Thyroid gland (tissue), 4 donors: ENCODE data around the gene PTPMT1. TPM values are rescaled to one million over a fixed set of nuclear protein-coding genes. Genes with fewer than 3 reads are reported as not detected.
A peak's percentile ranks its signal among the peaks of the same experiment; 100 is the strongest.
"Not testable (repeated sequence)": the region's sequence is repeated elsewhere in the genome, so short reads cannot be mapped to it uniquely, and the experiment has no call there.

ENCODE experiments used
- DNase-seq, 2 donors: peaks; one replicate each; pipeline ENCODE4 v3.0.0-alpha.2; 2019
- H3K27ac ChIP-seq, 3 donors: fragments of 200-600 bp; sonication (generic); 1 replicate in 2 of 3; 2 replicates in 1 of 3; pipeline ENCODE4 v1.5.1; 2016 to 2019; ENCODE audit warnings: mild to moderate bottlenecking in 1 of 3, moderate library complexity in 1 of 3
- H3K27me3 ChIP-seq: fragments of 200-600 bp; sonication (generic); one replicate; pipeline ENCODE4 v1.5.1; 2019
- H3K36me3 ChIP-seq, 2 donors: fragments of 200-600 bp; sonication (generic); one replicate each; pipeline ENCODE4 v1.5.1; 2016 to 2019
- H3K4me1 ChIP-seq, 2 donors: fragments of 200-600 bp; sonication (generic); one replicate each; pipeline ENCODE4 v1.5.1; 2017 to 2019
- H3K4me3 ChIP-seq, 3 donors: fragments of 200-600 bp; sonication (generic); replicated peaks in 1 of 3; 1 replicate in 2 of 3; 2 replicates in 1 of 3; pipeline ENCODE4 v1.5.1; 2016; ENCODE audit warnings: mild to moderate bottlenecking in 1 of 3
- H3K9me3 ChIP-seq: fragments of 200-600 bp; sonication (generic); one replicate; pipeline ENCODE4 v1.5.1; 2017
- POLR2A ChIP-seq, 2 donors: fragments of 450-650 bp; IDR thresholded peaks; one replicate each; pipeline ENCODE4 v1.6.1; 2017; ENCODE audit warnings: antibody characterized with exemption in 2 of 2, mild to moderate bottlenecking in 2 of 2, moderate library complexity in 1 of 2
- WGBS, 2 donors: methylation state at CpG; one replicate each; pipeline ENCODE4 v1.1.5; 2017; 5-methylcytosine and 5-hydroxymethylcytosine counted together
- intact Hi-C: fragments of 100-400 bp; cut with DNase I; formaldehyde crosslinking; loops from one replicate; pipeline ENCODE4 v1.15.1; 2023
- total RNA-seq, 4 donors: library from RNA; depleted of rRNA; stranded (reverse); fragments of >200 nt; gene quantifications; one replicate each; pipeline ENCODE4 v1.2.3, GENCODE V29; 2016
- TF ChIP-seq, protein P1 (sequence below), 6 experiments: fragments of 200-600 bp in 3 of 6; fragments of 450-650 bp in 3 of 6; sonication (generic) in 3 of 6; IDR thresholded peaks; one replicate each; pipeline ENCODE4 v1.5.1; 2016 to 2019; ENCODE audit warnings: antibody characterized with exemption in 6 of 6, mild to moderate bottlenecking in 2 of 6, inconsistent platforms in 1 of 6, moderate library complexity in 1 of 6

The PTPMT1 gene
- total RNA-seq, 4 donors from 2014 or later: 93.9 to 149 (median 125) TPM

DNA sequence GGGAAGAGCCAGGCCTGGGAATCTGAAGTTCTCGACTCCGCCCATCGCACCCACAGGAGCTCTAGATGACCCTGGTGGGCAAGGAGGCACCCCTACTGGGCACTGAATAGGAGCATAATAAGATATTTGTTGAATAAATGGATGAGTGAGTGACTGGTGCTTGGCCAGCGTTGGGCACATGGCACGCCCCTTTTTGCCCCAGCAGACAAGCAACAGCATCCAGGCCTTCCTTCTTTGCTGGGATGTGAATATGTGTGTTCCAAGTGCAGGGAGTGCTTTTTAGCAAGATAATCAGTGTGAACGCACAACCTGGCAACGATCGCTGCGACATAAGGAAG lies 12.0 kb upstream of the PTPMT1 start:
- 16% methylated on average over 9 of the region's 9 CpGs for WGBS, 2 donors
- H3K27me3 ChIP-seq: no peaks in the 10 kb centered on the region
- H3K9me3 ChIP-seq: no peaks in the 10 kb centered on the region
- H3K36me3 ChIP-seq: no peaks in the 10 kb centered on the region
- peak overlapping the region in 2 of 3 donors; percentile 4 to 91 for H3K4me3 ChIP-seq
- no peak for DNase-seq
- peaks cover 20 to 25% of the 10 kb centered on the region in 2 donors for H3K4me1 ChIP-seq
- no peak for TF ChIP-seq POLR2A (IDR thresholded peaks at IDR 0.05)
- TF ChIP-seq, protein P1, sequence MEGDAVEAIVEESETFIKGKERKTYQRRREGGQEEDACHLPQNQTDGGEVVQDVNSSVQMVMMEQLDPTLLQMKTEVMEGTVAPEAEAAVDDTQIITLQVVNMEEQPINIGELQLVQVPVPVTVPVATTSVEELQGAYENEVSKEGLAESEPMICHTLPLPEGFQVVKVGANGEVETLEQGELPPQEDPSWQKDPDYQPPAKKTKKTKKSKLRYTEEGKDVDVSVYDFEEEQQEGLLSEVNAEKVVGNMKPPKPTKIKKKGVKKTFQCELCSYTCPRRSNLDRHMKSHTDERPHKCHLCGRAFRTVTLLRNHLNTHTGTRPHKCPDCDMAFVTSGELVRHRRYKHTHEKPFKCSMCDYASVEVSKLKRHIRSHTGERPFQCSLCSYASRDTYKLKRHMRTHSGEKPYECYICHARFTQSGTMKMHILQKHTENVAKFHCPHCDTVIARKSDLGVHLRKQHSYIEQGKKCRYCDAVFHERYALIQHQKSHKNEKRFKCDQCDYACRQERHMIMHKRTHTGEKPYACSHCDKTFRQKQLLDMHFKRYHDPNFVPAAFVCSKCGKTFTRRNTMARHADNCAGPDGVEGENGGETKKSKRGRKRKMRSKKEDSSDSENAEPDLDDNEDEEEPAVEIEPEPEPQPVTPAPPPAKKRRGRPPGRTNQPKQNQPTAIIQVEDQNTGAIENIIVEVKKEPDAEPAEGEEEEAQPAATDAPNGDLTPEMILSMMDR (IDR thresholded peaks at IDR 0.05): peak in 2 of 6 experiments; percentile 13 to 45
- intact Hi-C loops: loop anchor here (10.0 kb wide), 1 partner anchor 79 kb away; no protein-coding TSS in a partner anchor
- H3K27ac ChIP-seq: peak overlapping the region; percentile 17 to 94 (median 93)

DNA sequence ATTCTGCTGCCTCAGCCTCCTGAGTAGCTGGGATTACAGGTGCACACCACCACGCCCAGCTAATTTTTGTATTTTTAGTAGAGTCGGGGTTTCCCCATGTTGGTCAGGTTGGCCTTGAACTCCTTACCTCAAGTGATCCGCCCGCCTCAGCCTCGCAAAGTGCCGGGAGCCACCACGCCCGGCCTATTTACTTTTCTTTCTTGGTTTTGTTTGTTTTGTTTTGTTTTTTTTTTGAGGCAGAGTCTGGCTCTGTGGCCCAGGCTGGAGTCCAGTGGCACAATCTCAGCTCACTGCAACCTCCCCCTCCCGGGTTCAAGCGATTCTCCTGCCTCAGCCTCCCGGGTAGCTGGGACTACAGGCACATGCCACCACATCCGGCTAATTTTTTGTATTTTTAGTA lies 8.4 kb upstream of the PTPMT1 start:
- DNase-seq, H3K27ac ChIP-seq, H3K36me3 ChIP-seq, H3K4me1 ChIP-seq, H3K9me3 ChIP-seq, H3K4me3 ChIP-seq, H3K27me3 ChIP-seq: not testable (repeated sequence)
- intact Hi-C loops: loop anchor here (10.0 kb wide), 1 partner anchor 82 kb away; no protein-coding TSS in a partner anchor
- WGBS, 2 donors: 94 to 95% methylated on average over 12 of the region's 12 CpGs

DNA sequence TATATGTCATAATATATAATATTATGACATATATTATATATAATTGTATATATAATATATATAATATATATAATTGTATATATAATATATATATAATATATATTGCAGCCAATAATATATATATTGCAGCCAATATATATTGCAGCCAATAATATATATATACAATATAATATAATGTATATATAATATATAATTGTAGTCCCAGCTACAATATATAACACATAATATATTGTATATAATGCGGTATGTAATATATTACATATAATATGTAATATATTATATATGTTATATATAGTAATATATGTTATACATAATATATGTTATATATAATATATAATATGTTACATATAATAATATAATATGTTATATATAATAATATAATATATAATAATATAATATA lies 6.7 kb upstream of the PTPMT1 start:
- Histone ChIP-seq H3K9me3 (no peaks in the 10 kb centered on the region), H3K36me3 (no peaks in the 10 kb centered on the region), H3K27ac (no peak overlapping the region), H3K4me1 (no peaks in the 10 kb centered on the region), H3K27me3 (no peaks in the 10 kb centered on the region), H3K4me3 (no peak overlapping the region)
- intact Hi-C loops: loop anchor here (10.0 kb wide), 1 partner anchor 84 kb away; no protein-coding TSS in a partner anchor
- no peak for DNase-seq
- WGBS, 2 donors: 95 to 100% methylated on average over 1 of the region's 1 CpG
- TF ChIP-seq, protein P1 (IDR thresholded peaks at IDR 0.05): no peak
- TF ChIP-seq POLR2A (IDR thresholded peaks at IDR 0.05): no peak

DNA sequence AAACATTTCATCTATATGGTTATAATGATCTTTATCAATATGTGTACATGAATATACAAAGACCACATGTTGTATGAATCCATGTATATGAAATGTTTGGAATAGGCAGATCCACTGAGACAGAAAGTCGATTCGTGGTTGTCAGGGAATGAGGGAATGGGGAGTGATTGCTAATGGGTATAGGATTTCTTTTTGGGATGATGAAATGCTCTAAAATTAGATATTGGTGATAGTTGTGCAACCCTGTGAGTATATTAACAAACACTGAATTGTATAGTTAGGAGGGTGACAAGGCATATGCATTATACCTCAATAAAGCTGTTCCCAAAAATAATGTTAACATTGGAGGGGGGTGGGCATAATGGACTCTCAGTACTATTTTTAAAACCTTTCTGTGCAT lies 5.0 kb upstream of the PTPMT1 start:
- no peak overlapping the region for H3K4me3 ChIP-seq
- no peak for DNase-seq
- H3K4me1 ChIP-seq: peaks cover 5% of the 10 kb centered on the region in 2 donors
- TF ChIP-seq, protein P1 (IDR thresholded peaks at IDR 0.05): no peak
- no peak for TF ChIP-seq POLR2A (IDR thresholded peaks at IDR 0.05)
- intact Hi-C loops: no loop called here
- H3K36me3 ChIP-seq: no peaks in the 10 kb centered on the region
- H3K27me3 ChIP-seq: no peaks in the 10 kb centered on the region
- 91 to 92% methylated on average over 2 of the region's 2 CpGs for WGBS, 2 donors
- no peaks in the 10 kb centered on the region for H3K9me3 ChIP-seq
- H3K27ac ChIP-seq: no peak overlapping the region

DNA sequence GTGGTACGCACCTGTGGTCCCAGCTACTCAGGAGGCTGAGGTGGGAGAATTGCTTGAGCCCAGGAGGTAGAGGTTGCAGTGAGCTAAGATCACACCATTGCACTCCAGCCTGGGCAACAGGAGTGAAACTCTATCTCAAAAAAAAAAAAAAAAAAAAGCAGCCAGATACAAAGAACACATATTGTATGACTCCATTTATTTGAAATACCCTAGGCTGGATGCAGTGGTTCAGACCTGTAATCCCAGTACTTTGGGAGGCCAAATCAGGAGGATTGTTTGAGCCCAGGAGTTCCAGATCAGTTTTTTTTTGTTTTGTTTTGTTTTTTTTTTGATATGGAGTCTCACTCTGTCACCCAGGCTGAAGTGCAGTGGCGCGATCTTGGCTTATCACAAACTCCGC lies 3.0 kb upstream of the PTPMT1 start:
- H3K9me3 ChIP-seq, H3K27me3 ChIP-seq, DNase-seq, H3K4me3 ChIP-seq, H3K27ac ChIP-seq, H3K36me3 ChIP-seq, intact Hi-C loops: not testable (repeated sequence)
- 95 to 97% methylated on average over 4 of the region's 4 CpGs for WGBS, 2 donors
- peaks cover 8 to 12% of the 10 kb centered on the region in 2 donors for H3K4me1 ChIP-seq

DNA sequence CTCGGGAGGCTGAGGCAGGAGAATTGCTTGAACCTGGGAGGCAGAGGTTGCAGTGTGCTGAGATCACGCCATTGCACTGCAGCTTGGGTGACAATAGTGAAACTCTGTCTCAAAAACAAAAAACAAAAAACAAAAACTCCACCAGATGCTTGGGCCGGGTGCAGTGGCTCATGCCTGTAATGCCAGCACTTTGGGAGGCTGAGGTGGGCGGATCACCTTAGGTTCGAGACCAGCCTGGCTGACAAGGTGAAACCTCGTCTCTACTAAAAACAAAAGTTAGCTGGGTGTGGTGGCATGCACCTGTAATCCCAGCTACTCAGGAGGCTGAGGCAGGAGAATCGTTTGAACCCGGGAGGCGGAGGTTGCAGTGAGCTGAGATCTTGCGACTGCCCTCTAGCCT lies 1.0 kb upstream of the PTPMT1 start:
- intact Hi-C loops, H3K36me3 ChIP-seq, H3K27me3 ChIP-seq, H3K27ac ChIP-seq, H3K9me3 ChIP-seq, DNase-seq, H3K4me3 ChIP-seq: not testable (repeated sequence)
- H3K4me1 ChIP-seq: peaks cover 8 to 12% of the 10 kb centered on the region in 2 donors
- WGBS, 2 donors: 95 to 96% methylated on average over 10 of the region's 10 CpGs

DNA sequence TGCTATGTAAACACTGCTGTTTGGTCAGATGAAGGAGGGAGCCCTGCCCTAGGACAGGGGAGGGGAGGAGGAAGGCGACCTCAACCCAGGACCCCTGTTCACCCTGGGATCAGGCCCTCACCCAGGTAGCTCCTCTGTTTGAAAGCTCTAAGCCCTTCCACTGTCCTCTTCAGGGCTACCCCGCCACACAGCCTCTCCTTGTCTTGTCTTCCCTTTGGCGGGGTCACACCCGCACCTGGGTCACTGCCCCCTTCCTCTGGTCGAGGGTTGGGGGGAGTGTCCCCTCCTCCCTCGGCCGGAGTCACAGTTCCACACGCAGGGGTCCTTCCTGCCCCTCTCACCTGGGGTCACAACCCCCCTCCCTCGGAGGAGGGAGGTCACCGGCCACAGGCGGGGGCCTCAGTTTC lies 463 bp upstream of the PTPMT1 start:
- Histone ChIP-seq H3K9me3 (no peaks in the 10 kb centered on the region), H3K4me3 (peak overlapping the region in 2 of 3 donors; percentile 90 to 96), H3K27me3 (no peaks in the 10 kb centered on the region), H3K36me3 (no peaks in the 10 kb centered on the region), H3K4me1 (peaks cover 8 to 12% of the 10 kb centered on the region in 2 donors), H3K27ac (peak overlapping the region; percentile 28 to 76 (median 75))
- 20 to 26% methylated on average over 7 of the region's 11 CpGs for WGBS, 2 donors
- intact Hi-C loops: no loop called here
- DNase-seq: no peak
- TF ChIP-seq POLR2A (IDR thresholded peaks at IDR 0.05): no peak
- TF ChIP-seq, protein P1 (IDR thresholded peaks at IDR 0.05): no peak
